HEK293 (cell line): Measurements from ENCODE around the gene NUDCD3.

Source experiments
- CTCF ChIA-PET: fragments of 350-600 bp; formaldehyde crosslinking; extraction: SDS; loops from one replicate; lab custom pipeline; 2021; ENCODE audit warnings: antibody characterized with exemption; lab: Yijun Ruan, JAX
- POLR2A ChIA-PET: fragments of 300-600 bp; formaldehyde crosslinking; extraction: SDS; loops from one replicate; lab custom pipeline; 2020; ENCODE audit warnings: antibody characterized with exemption, inconsistent platforms; lab: Yijun Ruan, JAX
- H3K27ac ChIP-seq: fragments of 200-500 bp; sonication (Bioruptor generic); 2 replicates; pipeline ENCODE4 v1.5.1; 2014; ENCODE audit warnings: low read depth, low read length, control low read depth, inconsistent platforms; ENCODE audit errors: extremely low read depth
- H3K36me3 ChIP-seq, 2 experiments: fragments of 200-500 bp in 1 of 2; sonication (Bioruptor generic) in 1 of 2; 1 replicate in 1 of 2; 2 replicates in 1 of 2; pipeline ENCODE4 v1.5.1; 2014 to 2017; ENCODE audit warnings: inconsistent platforms in 2 of 2, low read length in 2 of 2; ENCODE audit not compliant: control insufficient read depth in 2 of 2, insufficient read depth in 1 of 2
- H3K4me1 ChIP-seq: fragments of 200-500 bp; sonication (Bioruptor generic); 2 replicates; pipeline ENCODE4 v1.5.1; 2014; ENCODE audit warnings: mild to moderate bottlenecking, low read length, inconsistent platforms; ENCODE audit not compliant: control insufficient read depth, insufficient read depth
- H3K4me3 ChIP-seq: 2 replicates; pipeline ENCODE4 v1.5.1; 2011; ENCODE audit warnings: low read depth, mild to moderate bottlenecking, control low read depth, low read length, moderate library complexity
- H3K9me3 ChIP-seq: fragments of 200-500 bp; sonication (Bioruptor generic); 2 replicates; pipeline ENCODE4 v1.5.1; 2014; ENCODE audit warnings: low read depth, low read length, inconsistent platforms; ENCODE audit not compliant: control insufficient read depth, insufficient read depth
- HOXC10 ChIP-seq: sonication (generic); formaldehyde crosslinking; IDR thresholded peaks from 2 replicates; pipeline ENCODE4 v1.8.1; 2023; ENCODE audit warnings: mild to moderate bottlenecking, missing genetic modification reagents
- IKZF3 ChIP-seq: fragments of 450-650 bp; IDR thresholded peaks from 2 replicates; pipeline ENCODE4 v1.5.0; 2018; ENCODE audit warnings: missing biosample characterization, mild to moderate bottlenecking, missing genetic modification characterization, moderate library complexity
- KLF8 ChIP-seq: fragments of 450-650 bp; formaldehyde crosslinking; IDR thresholded peaks from 2 replicates; pipeline ENCODE4 v1.5.1; 2016; ENCODE audit warnings: missing biosample characterization, missing genetic modification characterization
- MYNN ChIP-seq: fragments of 450-650 bp; formaldehyde crosslinking; IDR thresholded peaks from 2 replicates; pipeline ENCODE4 v1.5.1; 2016; ENCODE audit warnings: missing biosample characterization, missing genetic modification characterization, borderline replicate concordance
- OVOL3 ChIP-seq: fragments of 450-650 bp; formaldehyde crosslinking; IDR thresholded peaks from 2 replicates; pipeline ENCODE4 v1.5.1; 2016; ENCODE audit warnings: missing biosample characterization, missing genetic modification characterization
- SCRT2 ChIP-seq: fragments of 450-650 bp; formaldehyde crosslinking; IDR thresholded peaks from 2 replicates; pipeline ENCODE4 v1.5.1; 2016; ENCODE audit warnings: missing biosample characterization, missing genetic modification characterization
- SP7 ChIP-seq: fragments of 450-650 bp; formaldehyde crosslinking; IDR thresholded peaks from 2 replicates; pipeline ENCODE4 v1.5.1; 2016; ENCODE audit warnings: missing biosample characterization, missing genetic modification characterization
- WT1 ChIP-seq: fragments of 450-650 bp; formaldehyde crosslinking; IDR thresholded peaks from 2 replicates; pipeline ENCODE4 v1.5.1; 2016; ENCODE audit warnings: missing biosample characterization, missing genetic modification characterization
- ZBTB17 ChIP-seq: fragments of 450-650 bp; formaldehyde crosslinking; IDR thresholded peaks from 2 replicates; pipeline ENCODE4 v1.5.1; 2016; ENCODE audit warnings: missing biosample characterization, missing genetic modification characterization
- ZBTB7A ChIP-seq: fragments of 450-650 bp; formaldehyde crosslinking; IDR thresholded peaks from 2 replicates; pipeline ENCODE4 v1.5.1; 2016; ENCODE audit warnings: low read depth, missing biosample characterization, missing genetic modification characterization
- ZNF114 ChIP-seq: fragments of 450-650 bp; formaldehyde crosslinking; IDR thresholded peaks from 2 replicates; pipeline ENCODE4 v1.5.0; 2017; ENCODE audit warnings: missing biosample characterization, missing genetic modification characterization
- ZNF155 ChIP-seq: fragments of 450-650 bp; formaldehyde crosslinking; IDR thresholded peaks from 2 replicates; pipeline ENCODE4 v1.5.1; 2016; ENCODE audit warnings: missing biosample characterization, missing genetic modification characterization
- ZNF157 ChIP-seq: fragments of 450-650 bp; formaldehyde crosslinking; IDR thresholded peaks from 2 replicates; pipeline ENCODE4 v1.5.1; 2016; ENCODE audit warnings: missing biosample characterization, missing genetic modification characterization
- ZNF214 ChIP-seq: fragments of 450-650 bp; formaldehyde crosslinking; IDR thresholded peaks from 2 replicates; pipeline ENCODE4 v1.5.1; 2017; ENCODE audit warnings: missing biosample characterization, mild to moderate bottlenecking, missing genetic modification characterization, borderline replicate concordance
- ZNF366 ChIP-seq: fragments of 450-650 bp; formaldehyde crosslinking; conservative IDR thresholded peaks from 2 replicates; pipeline ENCODE4 v1.5.1; 2016; ENCODE audit warnings: missing biosample characterization, missing genetic modification characterization
- ZNF530 ChIP-seq: fragments of 450-650 bp; formaldehyde crosslinking; IDR thresholded peaks from 2 replicates; pipeline ENCODE4 v1.5.1; 2016; ENCODE audit warnings: low read depth, missing biosample characterization, missing genetic modification characterization
- ZNF544 ChIP-seq: fragments of 450-650 bp; formaldehyde crosslinking; IDR thresholded peaks from 2 replicates; pipeline ENCODE4 v1.5.0; 2017; ENCODE audit warnings: missing biosample characterization, missing genetic modification characterization
- ZNF629 ChIP-seq: fragments of 450-650 bp; formaldehyde crosslinking; IDR thresholded peaks from 2 replicates; pipeline ENCODE4 v1.5.1; 2017; ENCODE audit warnings: missing biosample characterization, missing genetic modification characterization
- ZNF670 ChIP-seq: fragments of 450-650 bp; formaldehyde crosslinking; IDR thresholded peaks from 2 replicates; pipeline ENCODE4 v1.5.1; 2016; ENCODE audit warnings: missing biosample characterization, missing genetic modification characterization, low read depth
- ZNF792 ChIP-seq: fragments of 450-650 bp; formaldehyde crosslinking; IDR thresholded peaks from 2 replicates; pipeline ENCODE4 v1.5.1; 2016; ENCODE audit warnings: missing biosample characterization, missing genetic modification characterization
- TF ChIP-seq, protein P1 (sequence below): fragments of 450-650 bp; formaldehyde crosslinking; IDR thresholded peaks from 2 replicates; pipeline ENCODE4 v1.5.1; 2017; ENCODE audit warnings: missing biosample characterization, mild to moderate bottlenecking, missing genetic modification characterization, moderate library complexity
- TF ChIP-seq, protein P2 (sequence below): fragments of 450-650 bp; formaldehyde crosslinking; IDR thresholded peaks from 2 replicates; pipeline ENCODE4 v1.5.1; 2016; ENCODE audit warnings: missing biosample characterization, missing genetic modification characterization

Gene NUDCD3

DNA sequence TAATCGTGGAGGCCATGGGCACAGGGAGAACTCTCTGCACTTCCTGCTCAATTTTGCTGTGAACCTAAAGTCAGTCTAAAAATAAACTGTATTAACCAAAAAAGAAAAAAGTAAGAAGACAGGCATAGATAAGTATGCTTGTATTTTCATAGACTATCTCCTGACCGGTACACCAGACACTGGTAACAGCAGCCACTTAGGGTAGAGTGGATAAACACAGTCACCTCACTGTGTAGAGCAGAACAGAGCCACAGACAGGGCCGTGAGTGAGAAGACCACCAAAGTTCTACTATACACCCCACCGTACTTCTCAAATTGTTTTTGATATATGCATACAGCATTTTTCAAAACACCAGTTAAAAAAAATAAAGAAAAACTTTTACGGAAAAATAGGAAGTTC lies 25.0 kb downstream of the NUDCD3 start (continued):
- no peak for TF ChIP-seq ZNF155 (tag by site-specific recombination)
- no peak for TF ChIP-seq ZBTB7A (tag by site-specific recombination)
- TF ChIP-seq ZNF629 (tag by site-specific recombination): no peak

- Histone ChIP-seq H3K36me3 (peaks cover 15 to 44% of the 10 kb centered on the region in 2 experiments; a peak in 2 of 3 replicates), H3K27ac (no peak overlapping the region), H3K4me1 (0 out of 2 replicates have a peak, but pooled peaks cover 2% of the 10 kb centered on the region), H3K9me3 (no peaks in the 10 kb centered on the region), H3K4me3 (no peak overlapping the region)
- TF ChIP-seq ZNF157 (tag by site-specific recombination) (no peak), MYNN (no peak), OVOL3 (tag by site-specific recombination) (no peak), ZBTB7A (tag by site-specific recombination) (no peak), ZNF530 (no peak), WT1 (tag by site-specific recombination) (no peak), HOXC10 (CRISPR knock-in tag) (no peak), ZNF792 (tag by site-specific recombination) (no peak), ZNF214 (tag by site-specific recombination) (no peak), IKZF3 (tag by site-specific recombination) (no peak), SP7 (no peak), KLF8 (tag by site-specific recombination) (no peak)
- ChIA-PET CTCF (interaction anchor here (0.7 to 1.9 kb wide), 3 partner anchors 9 to 22 kb away, joined by 4 to 10 read pairs (median 4); no protein-coding TSS in a partner anchor), POLR2A (no interaction called here)
Observed at GRCh38 chr7:44463169-44463808, 27.2 kb downstream of the NUDCD3 start.

- no peak for TF ChIP-seq SCRT2 (tag by site-specific recombination)
- no peak for TF ChIP-seq ZNF114 (tag by site-specific recombination)
- TF ChIP-seq, protein P1, sequence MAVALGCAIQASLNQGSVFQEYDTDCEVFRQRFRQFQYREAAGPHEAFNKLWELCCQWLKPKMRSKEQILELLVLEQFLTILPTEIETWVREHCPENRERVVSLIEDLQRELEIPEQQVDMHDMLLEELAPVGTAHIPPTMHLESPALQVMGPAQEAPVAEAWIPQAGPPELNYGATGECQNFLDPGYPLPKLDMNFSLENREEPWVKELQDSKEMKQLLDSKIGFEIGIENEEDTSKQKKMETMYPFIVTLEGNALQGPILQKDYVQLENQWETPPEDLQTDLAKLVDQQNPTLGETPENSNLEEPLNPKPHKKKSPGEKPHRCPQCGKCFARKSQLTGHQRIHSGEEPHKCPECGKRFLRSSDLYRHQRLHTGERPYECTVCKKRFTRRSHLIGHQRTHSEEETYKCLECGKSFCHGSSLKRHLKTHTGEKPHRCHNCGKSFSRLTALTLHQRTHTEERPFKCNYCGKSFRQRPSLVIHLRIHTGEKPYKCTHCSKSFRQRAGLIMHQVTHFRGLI (tag by site-specific recombination): no peak
- TF ChIP-seq, protein P2, sequence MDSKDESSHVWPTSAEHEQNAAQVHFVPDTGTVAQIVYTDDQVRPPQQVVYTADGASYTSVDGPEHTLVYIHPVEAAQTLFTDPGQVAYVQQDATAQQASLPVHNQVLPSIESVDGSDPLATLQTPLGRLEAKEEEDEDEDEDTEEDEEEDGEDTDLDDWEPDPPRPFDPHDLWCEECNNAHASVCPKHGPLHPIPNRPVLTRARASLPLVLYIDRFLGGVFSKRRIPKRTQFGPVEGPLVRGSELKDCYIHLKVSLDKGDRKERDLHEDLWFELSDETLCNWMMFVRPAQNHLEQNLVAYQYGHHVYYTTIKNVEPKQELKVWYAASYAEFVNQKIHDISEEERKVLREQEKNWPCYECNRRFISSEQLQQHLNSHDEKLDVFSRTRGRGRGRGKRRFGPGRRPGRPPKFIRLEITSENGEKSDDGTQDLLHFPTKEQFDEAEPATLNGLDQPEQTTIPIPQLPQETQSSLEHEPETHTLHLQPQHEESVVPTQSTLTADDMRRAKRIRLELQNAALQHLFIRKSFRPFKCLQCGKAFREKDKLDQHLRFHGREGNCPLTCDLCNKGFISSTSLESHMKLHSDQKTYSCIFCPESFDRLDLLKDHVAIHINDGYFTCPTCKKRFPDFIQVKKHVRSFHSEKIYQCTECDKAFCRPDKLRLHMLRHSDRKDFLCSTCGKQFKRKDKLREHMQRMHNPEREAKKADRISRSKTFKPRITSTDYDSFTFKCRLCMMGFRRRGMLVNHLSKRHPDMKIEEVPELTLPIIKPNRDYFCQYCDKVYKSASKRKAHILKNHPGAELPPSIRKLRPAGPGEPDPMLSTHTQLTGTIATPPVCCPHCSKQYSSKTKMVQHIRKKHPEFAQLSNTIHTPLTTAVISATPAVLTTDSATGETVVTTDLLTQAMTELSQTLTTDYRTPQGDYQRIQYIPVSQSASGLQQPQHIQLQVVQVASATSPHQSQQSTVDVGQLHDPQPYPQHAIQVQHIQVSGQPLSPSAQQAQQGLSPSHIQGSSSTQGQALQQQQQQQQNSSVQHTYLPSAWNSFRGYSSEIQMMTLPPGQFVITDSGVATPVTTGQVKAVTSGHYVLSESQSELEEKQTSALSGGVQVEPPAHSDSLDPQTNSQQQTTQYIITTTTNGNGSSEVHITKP (tag by site-specific recombination): peak; percentile 55
- no peak for TF ChIP-seq ZNF670 (tag by site-specific recombination)
- TF ChIP-seq ZNF366 (tag by site-specific recombination): no peak
- no peak for TF ChIP-seq ZNF544 (tag by site-specific recombination)
- peak; percentile 30; the same call in 1 of the 2 replicates for TF ChIP-seq ZBTB17 (tag by site-specific recombination)
- ChIA-PET POLR2A (no interaction called here), CTCF (interaction anchor here (0.6 to 1.3 kb wide), 3 partner anchors 53 to 221 kb away, joined by 3 read pairs; no protein-coding TSS in a partner anchor)
- H3K4me3 ChIP-seq: no peak overlapping the region
- no peak overlapping the region for H3K27ac ChIP-seq
- no peaks in the 10 kb centered on the region for H3K9me3 ChIP-seq
- peaks cover 15 to 30% of the 10 kb centered on the region in 2 experiments; a peak in 2 of 3 replicates for H3K36me3 ChIP-seq
- 0 out of 2 replicates have a peak, but pooled peaks cover 2% of the 10 kb centered on the region for H3K4me1 ChIP-seq
Observed at GRCh38 chr7:44461387-44461786, 29.1 kb downstream of the NUDCD3 start.
